Erythroblast (primary cell): Measurements from ENCODE around the gene TOMM22.

ENCODE experiments used
- GATA1 ChIP-seq: IDR thresholded peaks from 2 replicates; pipeline ENCODE4 v1.6.1; 2011; ENCODE audit warnings: low read depth, mild to moderate bottlenecking, control low read depth, low read length, moderate library complexity
- POLR2A ChIP-seq: IDR thresholded peaks from 2 replicates; pipeline ENCODE4 v1.6.1; 2011; ENCODE audit warnings: mild to moderate bottlenecking, low read length

GRCh38 chr22:38725900-38726655 lies 44.3 kb downstream of the TOMM22 start:
- TF ChIP-seq POLR2A (no peak), GATA1 (no peak)
